ENCODE results near the gene DYRK1A.

The DYRK1A gene

DNA sequence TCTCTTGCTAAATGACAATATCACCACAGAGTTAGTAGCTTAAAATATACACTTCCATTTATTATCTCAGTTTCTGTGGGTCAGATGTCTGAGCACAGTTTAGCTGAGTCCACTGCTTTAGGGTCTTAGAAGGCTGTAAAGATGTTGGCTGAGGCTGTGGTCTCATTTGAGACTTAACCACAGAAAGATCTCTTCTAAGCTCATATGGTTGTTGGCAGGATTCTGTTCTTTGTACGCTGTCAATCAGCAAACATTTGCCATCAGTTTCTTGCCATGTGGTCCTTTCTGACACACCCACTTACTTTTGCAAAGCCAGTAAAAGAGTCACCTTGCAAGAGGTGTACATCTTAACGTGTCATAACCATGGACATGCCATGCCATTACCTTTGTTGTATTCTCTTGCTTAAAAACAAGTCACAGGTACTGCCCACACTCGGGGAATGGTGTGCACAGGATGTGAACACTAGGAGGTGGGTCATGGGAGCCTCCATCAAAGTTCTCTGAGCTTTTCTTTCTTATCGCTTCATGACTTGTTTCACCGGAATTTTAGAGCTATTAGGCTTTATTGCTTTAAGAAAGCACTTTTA lies 18.7 kb downstream of the DYRK1A start:
- DNase-seq (ENCODE audit: low read depth, low spot score): no peak

GRCh38 chr21:37386151-37386550 lies 19.6 kb downstream of the DYRK1A start:
- DNase-seq (ENCODE audit: low read depth, low spot score): no peak

DNA sequence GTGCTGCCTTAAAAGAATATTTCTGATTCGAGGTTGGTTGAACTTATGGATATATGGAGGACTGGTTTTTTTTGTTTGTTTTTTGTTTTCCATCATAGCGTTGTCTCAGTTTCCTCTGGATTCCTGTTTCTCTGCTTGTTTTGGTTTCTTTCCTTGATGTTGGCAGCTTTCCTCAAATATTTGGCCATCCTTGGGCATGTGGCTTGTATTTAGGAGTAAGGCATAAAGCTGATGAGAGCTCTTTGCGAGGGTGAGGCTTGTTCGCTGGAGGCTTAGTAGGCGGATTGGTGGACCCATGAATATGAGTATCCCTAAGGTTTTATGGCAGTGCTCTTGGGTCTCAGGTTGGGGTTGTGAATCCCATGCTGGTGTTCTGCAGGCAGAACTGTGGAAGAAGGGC lies 22.9 kb downstream of the DYRK1A start:
- DNase-seq (ENCODE audit: low read depth, low spot score): no peak

GRCh38 chr21:37391666-37392065 lies 25.1 kb downstream of the DYRK1A start:
- DNase-seq (ENCODE audit: low read depth, low spot score): no peak

- no peak for DNase-seq (ENCODE audit: low read depth, low spot score)
Observed at GRCh38 chr21:37392441-37392840, 25.9 kb downstream of the DYRK1A start.

DNA sequence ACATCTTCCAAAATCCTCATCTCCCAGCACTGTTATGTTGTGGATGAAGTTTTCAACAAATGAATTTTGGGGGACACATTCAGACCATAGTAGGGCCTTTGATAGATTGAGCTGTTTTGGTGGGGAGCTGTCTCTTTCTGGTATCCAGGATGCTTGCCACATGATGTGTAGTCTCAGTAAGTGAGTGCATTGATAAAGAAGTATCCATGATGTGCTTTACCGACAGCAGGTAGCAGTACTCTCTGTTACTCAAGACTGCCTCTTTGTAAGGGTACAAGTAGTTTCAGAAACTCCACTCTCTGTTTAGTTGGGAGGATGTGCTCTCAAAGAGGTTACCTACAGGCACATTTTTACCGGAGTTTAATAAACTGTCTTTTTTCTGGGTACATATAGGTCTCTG lies 26.5 kb downstream of the DYRK1A start:
- DNase-seq (ENCODE audit: low read depth, low spot score): no peak

GRCh38 chr21:37393786-37394185 lies 27.2 kb downstream of the DYRK1A start:
- DNase-seq (ENCODE audit: low read depth, low spot score): no peak

- no peak for DNase-seq (ENCODE audit: low read depth, low spot score)
Observed at GRCh38 chr21:37395961-37396360, 29.4 kb downstream of the DYRK1A start.

DNA sequence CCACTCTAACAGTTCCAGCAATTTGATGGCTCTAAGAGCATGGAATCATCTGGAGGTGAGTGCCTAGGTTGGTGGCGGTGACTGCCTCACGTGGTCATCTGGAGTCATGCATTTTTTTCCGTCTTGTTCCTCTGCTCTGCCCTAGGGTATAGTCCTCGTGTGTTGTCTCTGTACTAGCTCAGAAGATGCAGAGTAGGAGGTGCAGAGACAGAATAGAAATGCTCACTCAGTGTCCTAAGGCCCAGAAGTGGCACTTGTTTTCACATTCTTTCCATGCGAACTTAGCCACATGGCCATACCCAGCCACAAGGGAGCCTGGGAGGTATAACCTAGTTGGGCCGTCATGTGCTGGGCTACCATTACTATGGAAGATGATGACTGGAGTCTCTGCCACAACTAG lies 30.3 kb downstream of the DYRK1A start:
- DNase-seq (ENCODE audit: low read depth, low spot score): no peak

- no peak for DNase-seq (ENCODE audit: low read depth, low spot score)
Observed at GRCh38 chr21:37398697-37399096, 32.1 kb downstream of the DYRK1A start.

- DNase-seq (ENCODE audit: low read depth, low spot score): no peak
Observed at GRCh38 chr21:37402251-37402867, 35.8 kb downstream of the DYRK1A start.

- DNase-seq (ENCODE audit: low read depth, low spot score): no peak
Observed at GRCh38 chr21:37405629-37406028, 39.1 kb downstream of the DYRK1A start.

DNA sequence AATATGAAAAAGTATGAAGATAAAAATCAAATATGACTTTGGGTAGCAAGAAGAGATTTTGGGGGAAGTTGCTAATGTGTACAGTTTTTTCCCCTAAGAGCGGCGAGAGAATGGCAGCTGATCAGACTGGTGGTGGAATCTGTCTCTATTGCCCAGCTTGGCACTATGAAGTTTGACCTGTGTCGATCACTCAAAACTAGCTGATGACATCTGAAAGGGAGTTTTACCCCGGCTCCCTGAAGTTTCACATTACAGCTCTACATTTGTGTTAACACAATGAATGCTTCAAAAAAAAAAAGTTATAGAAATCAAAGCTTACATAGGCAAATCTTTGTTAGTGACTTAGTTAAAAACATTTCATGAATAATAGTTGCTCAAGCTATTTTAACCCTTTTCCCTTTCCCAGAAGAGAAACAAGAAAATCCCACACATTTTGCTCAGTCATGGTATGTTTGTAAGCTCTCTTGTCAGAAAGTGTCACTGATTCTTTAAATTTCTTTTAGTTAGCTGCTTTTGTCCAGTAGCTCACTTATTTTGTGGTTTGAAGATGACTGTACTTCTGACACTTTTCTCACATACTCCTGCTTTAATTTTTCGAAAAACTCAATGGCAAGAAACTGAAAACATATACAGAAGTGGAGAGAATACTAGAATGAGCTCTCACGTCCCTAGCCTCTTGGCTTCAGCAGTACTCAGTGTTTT lies 41.3 kb downstream of the DYRK1A start:
- no peak for DNase-seq (ENCODE audit: low read depth, low spot score)

DNA sequence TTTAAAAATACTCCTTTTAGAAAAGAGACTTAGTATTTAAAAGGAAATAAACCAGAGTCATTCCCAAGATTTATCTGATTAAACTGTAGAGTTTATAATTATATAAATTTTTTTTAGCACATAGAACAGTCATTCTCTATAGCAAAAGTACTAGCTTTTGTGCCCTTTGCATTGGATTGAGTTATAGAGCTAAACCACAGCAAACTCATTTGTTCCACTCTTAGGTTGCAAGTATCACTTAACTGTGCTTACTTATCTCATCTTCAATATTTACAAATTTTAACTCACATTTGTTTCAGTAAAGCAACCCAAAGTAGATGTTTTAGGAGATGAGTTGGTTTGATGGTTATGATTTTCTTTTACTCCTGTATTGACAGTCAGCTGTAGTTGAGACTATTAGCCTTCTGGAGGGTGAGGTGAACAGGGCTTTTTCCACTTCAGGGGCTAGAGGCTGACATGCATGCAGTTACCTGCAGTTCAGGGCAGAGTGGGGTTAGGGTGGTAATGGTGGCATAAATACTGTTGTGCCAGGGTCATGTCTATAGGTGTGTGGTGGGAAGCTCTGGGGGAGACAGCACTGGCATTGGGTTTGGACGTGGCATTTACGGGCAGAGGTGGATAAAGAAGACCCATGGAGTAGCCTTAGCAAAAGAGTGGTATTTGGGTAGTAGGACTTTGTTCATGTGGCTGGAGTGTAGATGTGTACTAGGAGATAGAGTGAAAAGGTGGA lies 42.1 kb downstream of the DYRK1A start:
- DNase-seq (ENCODE audit: low read depth, low spot score): no peak

GRCh38 chr21:37410639-37411038 lies 44.1 kb downstream of the DYRK1A start:
- DNase-seq (ENCODE audit: low read depth, low spot score): no peak

- no peak for DNase-seq (ENCODE audit: low read depth, low spot score)
Observed at GRCh38 chr21:37412603-37413360, 46.2 kb downstream of the DYRK1A start.

DNA sequence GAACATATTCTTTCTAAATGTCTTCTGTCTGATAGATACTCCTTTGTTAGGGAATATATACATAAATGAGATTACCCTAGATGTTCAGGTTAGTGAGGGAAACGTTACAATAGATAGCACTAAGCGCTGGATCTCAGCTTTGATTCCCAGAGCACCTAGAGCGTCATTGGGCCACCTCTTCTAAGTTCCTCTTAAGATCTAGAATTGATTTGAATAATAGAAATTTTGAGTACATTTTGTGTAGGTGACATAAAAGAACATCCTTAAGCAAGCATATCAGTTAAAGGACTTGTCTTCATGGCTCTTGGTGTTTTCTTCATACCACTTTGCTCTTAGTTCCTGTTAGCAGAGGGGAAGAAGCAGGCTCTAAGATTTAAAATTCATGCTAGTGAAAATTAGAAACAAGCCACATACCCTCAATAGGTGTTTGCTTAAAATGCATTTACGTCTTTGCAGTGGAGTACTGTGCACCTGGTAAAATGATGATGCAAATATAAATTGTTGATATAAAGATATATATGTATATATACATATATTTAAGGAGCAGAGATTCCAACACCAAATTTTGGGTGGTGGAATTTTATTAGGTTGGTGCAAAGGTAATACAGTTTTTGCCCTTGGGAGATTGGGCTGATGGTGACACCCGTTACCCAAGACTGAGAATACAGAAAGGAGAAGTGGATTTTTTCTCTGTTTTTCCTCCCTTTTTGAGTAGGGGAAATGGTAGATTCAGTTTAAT lies 47.1 kb downstream of the DYRK1A start:
- no peak for DNase-seq (ENCODE audit: low read depth, low spot score)

DNA sequence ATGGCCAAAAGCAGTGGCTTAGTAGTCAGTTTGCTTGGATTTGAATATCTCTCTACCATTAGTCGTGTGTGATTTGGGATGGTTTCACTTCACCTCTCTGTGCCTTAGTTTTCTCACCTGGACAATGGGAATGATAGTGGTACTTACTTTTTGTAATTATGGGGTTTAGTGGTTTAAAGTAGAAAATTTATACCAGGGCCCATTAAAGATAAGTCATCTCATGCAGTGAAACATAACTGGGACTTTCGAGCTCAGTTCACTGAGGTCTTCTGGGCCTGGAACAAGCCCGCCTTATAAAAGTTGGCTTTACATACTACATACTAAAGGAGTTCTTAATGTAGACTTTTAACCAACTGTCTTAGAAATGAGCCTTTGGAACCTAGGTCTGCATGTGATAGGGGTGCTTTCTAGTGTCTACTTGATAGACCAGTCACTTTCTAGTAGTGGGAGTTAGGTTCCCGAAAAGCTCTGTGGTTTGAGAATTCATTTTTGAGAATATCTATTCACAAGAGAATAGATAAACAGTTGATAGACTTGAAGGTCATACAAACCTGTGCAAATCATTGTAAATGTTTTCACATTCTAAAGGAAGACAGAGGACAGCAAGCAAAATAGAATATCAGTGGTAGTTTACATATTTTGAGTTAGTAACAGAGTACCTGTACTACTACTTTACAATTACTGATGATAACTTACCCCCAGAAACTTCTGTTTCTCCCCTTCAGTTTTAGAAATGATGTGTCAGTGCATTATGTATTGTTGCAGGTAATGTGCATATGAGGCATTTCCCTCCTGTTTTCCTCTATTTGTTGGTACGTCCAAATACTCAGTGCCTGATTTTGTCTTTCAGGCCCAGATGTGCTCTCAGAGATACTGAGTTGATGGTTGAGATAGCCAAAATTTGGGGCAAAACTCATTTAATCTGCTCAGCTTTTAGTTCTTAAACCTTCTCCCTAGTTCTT lies 48.0 kb downstream of the DYRK1A start:
- DNase-seq (ENCODE audit: low read depth, low spot score): no peak

DNA sequence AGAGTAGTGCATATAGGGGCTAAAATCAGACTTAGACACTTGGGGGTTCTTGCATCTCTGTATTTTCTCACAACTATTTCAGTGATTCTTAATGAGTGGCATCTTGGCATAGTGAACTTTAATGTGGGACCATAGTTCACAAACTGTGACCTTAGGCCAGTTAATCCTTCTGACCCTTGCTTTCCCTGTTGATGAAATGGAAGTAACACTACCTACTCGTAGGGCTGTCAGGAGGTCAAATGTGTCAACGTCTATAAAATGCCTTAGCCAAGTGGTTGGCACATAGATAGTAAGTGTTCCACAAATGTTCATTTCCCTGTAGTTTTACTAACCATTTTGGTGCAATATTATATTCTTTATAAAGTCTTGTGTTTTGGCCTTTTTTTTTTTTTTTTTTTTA lies 49.4 kb downstream of the DYRK1A start:
- no peak for DNase-seq (ENCODE audit: low read depth, low spot score)

- DNase-seq (ENCODE audit: low read depth, low spot score): no peak
Observed at GRCh38 chr21:37416914-37417313, 50.3 kb downstream of the DYRK1A start.
